ENCODE results near the gene DYRK1A.
"Not testable (repeated sequence)": the region's sequence is repeated elsewhere in the genome, so short reads cannot be mapped to it uniquely, and the experiment has no call there.

DYRK1A gene

GRCh38 chr21:37522641-37523295, 156.2 kb downstream of the DYRK1A start:
- TF ChIP-seq, protein P1, sequence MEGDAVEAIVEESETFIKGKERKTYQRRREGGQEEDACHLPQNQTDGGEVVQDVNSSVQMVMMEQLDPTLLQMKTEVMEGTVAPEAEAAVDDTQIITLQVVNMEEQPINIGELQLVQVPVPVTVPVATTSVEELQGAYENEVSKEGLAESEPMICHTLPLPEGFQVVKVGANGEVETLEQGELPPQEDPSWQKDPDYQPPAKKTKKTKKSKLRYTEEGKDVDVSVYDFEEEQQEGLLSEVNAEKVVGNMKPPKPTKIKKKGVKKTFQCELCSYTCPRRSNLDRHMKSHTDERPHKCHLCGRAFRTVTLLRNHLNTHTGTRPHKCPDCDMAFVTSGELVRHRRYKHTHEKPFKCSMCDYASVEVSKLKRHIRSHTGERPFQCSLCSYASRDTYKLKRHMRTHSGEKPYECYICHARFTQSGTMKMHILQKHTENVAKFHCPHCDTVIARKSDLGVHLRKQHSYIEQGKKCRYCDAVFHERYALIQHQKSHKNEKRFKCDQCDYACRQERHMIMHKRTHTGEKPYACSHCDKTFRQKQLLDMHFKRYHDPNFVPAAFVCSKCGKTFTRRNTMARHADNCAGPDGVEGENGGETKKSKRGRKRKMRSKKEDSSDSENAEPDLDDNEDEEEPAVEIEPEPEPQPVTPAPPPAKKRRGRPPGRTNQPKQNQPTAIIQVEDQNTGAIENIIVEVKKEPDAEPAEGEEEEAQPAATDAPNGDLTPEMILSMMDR (IDR thresholded peaks at IDR 0.05; ENCODE audit: insufficient read depth, low read length, poor library complexity, severe bottlenecking): no peak
- no peak for TF ChIP-seq EZH2phosphoT487 (conservative IDR thresholded peaks at IDR 0.05; ENCODE audit: low read length)
- H3K36me3 ChIP-seq (ENCODE audit: low read length): no peaks in the 10 kb centered on the region
- H3K79me2 ChIP-seq (ENCODE audit: insufficient read depth, low read length): no peaks in the 10 kb centered on the region
- H3K4me2 ChIP-seq (ENCODE audit: low read depth, low read length, poor library complexity, severe bottlenecking): no peak overlapping the region
- no peaks in the 10 kb centered on the region for H3K9me2 ChIP-seq (replicated peaks; ENCODE audit: insufficient read depth, low read length)
- H2AFZ ChIP-seq (ENCODE audit: low read depth, low read length, severe bottlenecking): no peak overlapping the region
- H3K9ac ChIP-seq (ENCODE audit: low read length): no peak overlapping the region
- H3K27me3 ChIP-seq (ENCODE audit: low read length): no peaks in the 10 kb centered on the region
- H3K4me3 ChIP-seq (ENCODE audit: insufficient read depth, low read length, poor library complexity, severe bottlenecking): no peak overlapping the region
- no peaks in the 10 kb centered on the region; the same call in 1 of the 2 replicates for H3F3A ChIP-seq (ENCODE audit: insufficient read depth)
- H4K20me1 ChIP-seq (ENCODE audit: low read depth, low read length): no peaks in the 10 kb centered on the region
- H3K27ac ChIP-seq (ENCODE audit: low read depth, low read length): no peak overlapping the region
- no peaks in the 10 kb centered on the region for H3K9me3 ChIP-seq (ENCODE audit: insufficient read depth, low read length)

GRCh38 chr21:37524944-37525343, 158.4 kb downstream of the DYRK1A start:
- not testable (repeated sequence) for H2AFZ ChIP-seq (ENCODE audit: low read depth, low read length, severe bottlenecking); H3K9ac ChIP-seq (ENCODE audit: low read length); H3K9me2 ChIP-seq (replicated peaks; ENCODE audit: insufficient read depth, low read length); H3K79me2 ChIP-seq (ENCODE audit: insufficient read depth, low read length); H3K4me2 ChIP-seq (ENCODE audit: low read depth, low read length, poor library complexity, severe bottlenecking); H3K27ac ChIP-seq (ENCODE audit: low read depth, low read length); H3K4me3 ChIP-seq (ENCODE audit: insufficient read depth, low read length, poor library complexity, severe bottlenecking); H4K20me1 ChIP-seq (ENCODE audit: low read depth, low read length); H3F3A ChIP-seq (ENCODE audit: insufficient read depth); H3K36me3 ChIP-seq (ENCODE audit: low read length); H3K27me3 ChIP-seq (ENCODE audit: low read length); H3K9me3 ChIP-seq (ENCODE audit: insufficient read depth, low read length)

DNA sequence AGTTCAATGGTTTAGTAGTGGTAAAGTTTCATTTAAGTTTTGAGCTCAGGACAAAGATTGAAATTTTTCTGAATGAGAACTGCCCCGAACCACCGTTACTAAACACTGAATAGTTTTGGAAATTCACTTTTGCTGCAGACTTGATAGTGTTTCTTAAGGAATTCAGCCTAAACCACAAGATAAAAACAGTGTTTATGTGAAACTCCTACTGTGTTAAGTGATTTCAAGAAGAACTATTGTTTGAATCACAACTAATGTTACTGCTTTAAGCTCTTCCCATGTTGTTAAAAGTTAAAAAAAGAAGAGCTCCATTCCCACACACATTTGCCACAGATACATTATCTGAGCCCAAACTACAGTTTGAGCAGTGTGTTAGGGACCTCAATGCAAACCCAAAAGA, 159.2 kb downstream of the DYRK1A start:
- Histone ChIP-seq H3K27me3 (ENCODE audit: low read length) (no peaks in the 10 kb centered on the region), H4K20me1 (ENCODE audit: low read depth, low read length) (no peaks in the 10 kb centered on the region), H3K36me3 (ENCODE audit: low read length) (no peaks in the 10 kb centered on the region), H3F3A (ENCODE audit: insufficient read depth) (no peaks in the 10 kb centered on the region; the same call in 1 of the 2 replicates), H3K79me2 (ENCODE audit: insufficient read depth, low read length) (no peaks in the 10 kb centered on the region), H3K9me2 (replicated peaks; ENCODE audit: insufficient read depth, low read length) (no peaks in the 10 kb centered on the region), H3K27ac (ENCODE audit: low read depth, low read length) (no peak overlapping the region), H3K4me2 (ENCODE audit: low read depth, low read length, poor library complexity, severe bottlenecking) (no peak overlapping the region), H3K9me3 (ENCODE audit: insufficient read depth, low read length) (no peaks in the 10 kb centered on the region), H2AFZ (ENCODE audit: low read depth, low read length, severe bottlenecking) (no peak overlapping the region), H3K4me3 (ENCODE audit: insufficient read depth, low read length, poor library complexity, severe bottlenecking) (no peak overlapping the region), H3K9ac (ENCODE audit: low read length) (no peak overlapping the region)
- no peak for TF ChIP-seq EZH2phosphoT487 (conservative IDR thresholded peaks at IDR 0.05; ENCODE audit: low read length)
- TF ChIP-seq, protein P1 (IDR thresholded peaks at IDR 0.05; ENCODE audit: insufficient read depth, low read length, poor library complexity, severe bottlenecking): no peak

- Histone ChIP-seq H3K79me2 (ENCODE audit: insufficient read depth, low read length) (no peaks in the 10 kb centered on the region), H2AFZ (ENCODE audit: low read depth, low read length, severe bottlenecking) (no peak overlapping the region), H3K4me2 (ENCODE audit: low read depth, low read length, poor library complexity, severe bottlenecking) (no peak overlapping the region), H3K9me3 (ENCODE audit: insufficient read depth, low read length) (no peaks in the 10 kb centered on the region), H3F3A (ENCODE audit: insufficient read depth) (no peaks in the 10 kb centered on the region; the same call in 1 of the 2 replicates), H3K9ac (ENCODE audit: low read length) (no peak overlapping the region), H3K4me3 (ENCODE audit: insufficient read depth, low read length, poor library complexity, severe bottlenecking) (no peak overlapping the region), H3K36me3 (ENCODE audit: low read length) (no peaks in the 10 kb centered on the region), H3K27me3 (ENCODE audit: low read length) (no peaks in the 10 kb centered on the region), H3K27ac (ENCODE audit: low read depth, low read length) (no peak overlapping the region), H4K20me1 (ENCODE audit: low read depth, low read length) (no peaks in the 10 kb centered on the region), H3K9me2 (replicated peaks; ENCODE audit: insufficient read depth, low read length) (no peaks in the 10 kb centered on the region)
- TF ChIP-seq EZH2phosphoT487 (conservative IDR thresholded peaks at IDR 0.05; ENCODE audit: low read length): no peak
- TF ChIP-seq, protein P1 (IDR thresholded peaks at IDR 0.05; ENCODE audit: insufficient read depth, low read length, poor library complexity, severe bottlenecking): no peak
These were observed 160.5 kb downstream of the DYRK1A start for GRCh38 chr21:37527103-37527502.
